ENCODE results near the gene SCMH1.

The SCMH1 gene

GRCh38 chr1:41277371-41277975 is 35.4 kb upstream of the SCMH1 start:
- Histone ChIP-seq H2BK5ac (ENCODE audit: low read length) (no peak overlapping the region), H3K79me2 (ENCODE audit: control insufficient read depth, insufficient read depth, low read length) (no peaks in the 10 kb centered on the region), H3K27me3 (ENCODE audit: insufficient read depth, low read length, poor library complexity) (no peaks in the 10 kb centered on the region), H3K18ac (ENCODE audit: low read length) (no peak overlapping the region), H4K5ac (ENCODE audit: low read length) (no peak overlapping the region), H3K36me3 (ENCODE audit: control insufficient read depth, insufficient read depth, low read length) (no peaks in the 10 kb centered on the region), H3K9ac (ENCODE audit: low read length) (no peak overlapping the region), H3K56ac (ENCODE audit: low read length) (no peak overlapping the region), H3K4me3 (ENCODE audit: low read length) (no peak overlapping the region), H3K4ac (ENCODE audit: low read depth, low read length) (no peak overlapping the region), H3K4me1 (ENCODE audit: control insufficient read depth, low read depth, low read length) (no peaks in the 10 kb centered on the region), H4K8ac (ENCODE audit: low read depth, low read length) (no peak overlapping the region), H2BK120ac (ENCODE audit: low read depth, low read length) (no peak overlapping the region), H2BK15ac (replicated peaks; ENCODE audit: low read depth) (no peak overlapping the region), H3K4me2 (ENCODE audit: low read length) (no peak overlapping the region), H3K23ac (ENCODE audit: low read length) (no peak overlapping the region), H3K79me1 (ENCODE audit: low read length) (no peaks in the 10 kb centered on the region), H2AK5ac (ENCODE audit: low read length) (no peak overlapping the region), H3K27ac (ENCODE audit: low read depth, low read length) (no peak overlapping the region)
- DNase-seq, result no peak
- no CpG with 5 or more reads among the region's 12 CpGs for WGBS (ENCODE audit: extremely low coverage, insufficient coverage, low lambda C conversion rate)

DNA sequence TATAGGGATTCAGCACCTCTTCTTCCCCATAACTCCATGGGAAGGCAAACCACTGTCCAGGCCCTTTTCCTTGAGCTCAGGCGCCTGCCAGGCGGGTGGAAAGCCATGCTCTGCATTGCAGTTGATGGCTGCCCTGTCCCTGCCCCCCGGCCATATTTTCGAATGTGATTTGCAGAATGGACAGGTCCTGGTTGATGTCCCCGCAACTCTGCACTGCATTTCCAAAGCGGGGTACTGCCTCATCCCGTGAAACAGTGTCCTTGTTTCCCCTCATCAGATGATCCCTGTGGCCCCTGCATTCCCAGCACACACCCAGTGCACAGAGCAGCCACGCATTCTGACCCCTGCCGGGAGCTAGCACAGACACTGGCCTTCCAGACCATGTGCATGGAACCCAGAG is 33.7 kb upstream of the SCMH1 start:
- no peak overlapping the region for H3K4ac ChIP-seq (ENCODE audit: low read depth, low read length)
- H3K56ac ChIP-seq (ENCODE audit: low read length), result no peak overlapping the region
- H3K79me2 ChIP-seq (ENCODE audit: control insufficient read depth, insufficient read depth, low read length), result no peaks in the 10 kb centered on the region
- WGBS (ENCODE audit: extremely low coverage, insufficient coverage, low lambda C conversion rate), result no CpG with 5 or more reads among the region's 9 CpGs
- no peaks in the 10 kb centered on the region for H3K79me1 ChIP-seq (ENCODE audit: low read length)
- H3K27me3 ChIP-seq (ENCODE audit: insufficient read depth, low read length, poor library complexity), result no peaks in the 10 kb centered on the region
- no peak overlapping the region for H2BK120ac ChIP-seq (ENCODE audit: low read depth, low read length)
- no peak overlapping the region for H3K18ac ChIP-seq (ENCODE audit: low read length)
- no peak overlapping the region for H2BK15ac ChIP-seq (replicated peaks; ENCODE audit: low read depth)
- no peak overlapping the region for H4K8ac ChIP-seq (ENCODE audit: low read depth, low read length)
- no peak overlapping the region for H2AK5ac ChIP-seq (ENCODE audit: low read length)
- no peak overlapping the region for H3K23ac ChIP-seq (ENCODE audit: low read length)
- H3K4me1 ChIP-seq (ENCODE audit: control insufficient read depth, low read depth, low read length), result no peaks in the 10 kb centered on the region
- no peak overlapping the region for H4K5ac ChIP-seq (ENCODE audit: low read length)
- H2BK5ac ChIP-seq (ENCODE audit: low read length), result no peak overlapping the region
- no peak for DNase-seq
- H3K4me2 ChIP-seq (ENCODE audit: low read length), result no peak overlapping the region
- H3K4me3 ChIP-seq (ENCODE audit: low read length), result no peak overlapping the region
- no peaks in the 10 kb centered on the region for H3K36me3 ChIP-seq (ENCODE audit: control insufficient read depth, insufficient read depth, low read length)
- H3K27ac ChIP-seq (ENCODE audit: low read depth, low read length), result no peak overlapping the region
- no peak overlapping the region for H3K9ac ChIP-seq (ENCODE audit: low read length)

GRCh38 chr1:41274752-41275545 is 32.8 kb upstream of the SCMH1 start:
- no peak overlapping the region for H3K18ac ChIP-seq (ENCODE audit: low read length)
- H3K27me3 ChIP-seq (ENCODE audit: insufficient read depth, low read length, poor library complexity), result no peaks in the 10 kb centered on the region
- no CpG with 5 or more reads among the region's 7 CpGs for WGBS (ENCODE audit: extremely low coverage, insufficient coverage, low lambda C conversion rate)
- no peaks in the 10 kb centered on the region for H3K4me1 ChIP-seq (ENCODE audit: control insufficient read depth, low read depth, low read length)
- DNase-seq, result no peak
- no peak overlapping the region for H3K4ac ChIP-seq (ENCODE audit: low read depth, low read length)
- no peak overlapping the region for H3K56ac ChIP-seq (ENCODE audit: low read length)
- H3K9ac ChIP-seq (ENCODE audit: low read length), result no peak overlapping the region
- no peak overlapping the region for H2AK5ac ChIP-seq (ENCODE audit: low read length)
- no peak overlapping the region for H4K8ac ChIP-seq (ENCODE audit: low read depth, low read length)
- no peak overlapping the region for H2BK120ac ChIP-seq (ENCODE audit: low read depth, low read length)
- no peak overlapping the region for H4K5ac ChIP-seq (ENCODE audit: low read length)
- H3K79me2 ChIP-seq (ENCODE audit: control insufficient read depth, insufficient read depth, low read length), result no peaks in the 10 kb centered on the region
- H3K4me2 ChIP-seq (ENCODE audit: low read length), result no peak overlapping the region
- H3K4me3 ChIP-seq (ENCODE audit: low read length), result no peak overlapping the region
- no peak overlapping the region for H3K27ac ChIP-seq (ENCODE audit: low read depth, low read length)
- no peak overlapping the region for H2BK15ac ChIP-seq (replicated peaks; ENCODE audit: low read depth)
- no peaks in the 10 kb centered on the region for H3K79me1 ChIP-seq (ENCODE audit: low read length)
- no peak overlapping the region for H3K23ac ChIP-seq (ENCODE audit: low read length)
- no peaks in the 10 kb centered on the region for H3K36me3 ChIP-seq (ENCODE audit: control insufficient read depth, insufficient read depth, low read length)
- no peak overlapping the region for H2BK5ac ChIP-seq (ENCODE audit: low read length)

DNA sequence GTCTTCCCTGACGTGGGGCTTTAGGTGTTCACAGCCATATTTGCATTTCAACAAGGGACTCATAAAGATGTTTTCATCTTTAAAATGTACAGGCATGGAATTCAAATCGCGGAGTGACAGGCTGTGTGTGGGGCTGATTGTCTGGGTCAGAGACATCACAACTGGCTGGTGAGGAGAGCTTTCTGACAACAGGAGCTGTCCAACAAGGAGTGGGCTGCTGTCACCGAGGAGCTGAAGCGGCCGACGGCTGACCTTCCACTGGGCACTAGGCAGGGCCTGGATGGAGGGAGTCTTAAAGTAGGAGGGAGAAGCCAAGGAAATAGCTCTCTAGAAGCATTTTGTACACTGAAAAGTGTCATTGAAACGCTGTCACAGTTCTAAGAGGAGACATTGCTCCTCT is 30.5 kb upstream of the SCMH1 start:
- no peak overlapping the region for H3K4me3 ChIP-seq (ENCODE audit: low read length)
- no CpG with 5 or more reads among the region's 8 CpGs for WGBS (ENCODE audit: extremely low coverage, insufficient coverage, low lambda C conversion rate)
- H3K9ac ChIP-seq (ENCODE audit: low read length), result no peak overlapping the region
- H2AK5ac ChIP-seq (ENCODE audit: low read length), result no peak overlapping the region
- no peak overlapping the region for H2BK15ac ChIP-seq (replicated peaks; ENCODE audit: low read depth)
- H3K27ac ChIP-seq (ENCODE audit: low read depth, low read length), result no peak overlapping the region
- H3K23ac ChIP-seq (ENCODE audit: low read length), result no peak overlapping the region
- H4K8ac ChIP-seq (ENCODE audit: low read depth, low read length), result no peak overlapping the region
- no peaks in the 10 kb centered on the region for H3K79me1 ChIP-seq (ENCODE audit: low read length)
- no peaks in the 10 kb centered on the region for H3K4me1 ChIP-seq (ENCODE audit: control insufficient read depth, low read depth, low read length)
- H4K5ac ChIP-seq (ENCODE audit: low read length), result no peak overlapping the region
- no peak for DNase-seq
- no peaks in the 10 kb centered on the region for H3K36me3 ChIP-seq (ENCODE audit: control insufficient read depth, insufficient read depth, low read length)
- no peaks in the 10 kb centered on the region for H3K79me2 ChIP-seq (ENCODE audit: control insufficient read depth, insufficient read depth, low read length)
- H3K56ac ChIP-seq (ENCODE audit: low read length), result no peak overlapping the region
- H3K4me2 ChIP-seq (ENCODE audit: low read length), result no peak overlapping the region
- no peak overlapping the region for H3K4ac ChIP-seq (ENCODE audit: low read depth, low read length)
- H3K18ac ChIP-seq (ENCODE audit: low read length), result no peak overlapping the region
- H2BK5ac ChIP-seq (ENCODE audit: low read length), result no peak overlapping the region
- H2BK120ac ChIP-seq (ENCODE audit: low read depth, low read length), result no peak overlapping the region
- no peaks in the 10 kb centered on the region for H3K27me3 ChIP-seq (ENCODE audit: insufficient read depth, low read length, poor library complexity)

GRCh38 chr1:41268154-41268770 is 26.2 kb upstream of the SCMH1 start:
- Histone ChIP-seq H3K4me3 (ENCODE audit: low read length) (no peak overlapping the region), H3K4ac (ENCODE audit: low read depth, low read length) (no peak overlapping the region), H3K27ac (ENCODE audit: low read depth, low read length) (no peak overlapping the region), H3K18ac (ENCODE audit: low read length) (no peak overlapping the region), H3K27me3 (ENCODE audit: insufficient read depth, low read length, poor library complexity) (no peaks in the 10 kb centered on the region), H3K36me3 (ENCODE audit: control insufficient read depth, insufficient read depth, low read length) (no peaks in the 10 kb centered on the region), H3K79me1 (ENCODE audit: low read length) (no peaks in the 10 kb centered on the region), H3K4me2 (ENCODE audit: low read length) (no peak overlapping the region), H2BK120ac (ENCODE audit: low read depth, low read length) (no peak overlapping the region), H4K8ac (ENCODE audit: low read depth, low read length) (no peak overlapping the region), H4K5ac (ENCODE audit: low read length) (no peak overlapping the region), H2AK5ac (ENCODE audit: low read length) (no peak overlapping the region), H3K56ac (ENCODE audit: low read length) (no peak overlapping the region), H2BK5ac (ENCODE audit: low read length) (no peak overlapping the region), H3K9ac (ENCODE audit: low read length) (no peak overlapping the region), H3K79me2 (ENCODE audit: control insufficient read depth, insufficient read depth, low read length) (no peaks in the 10 kb centered on the region), H2BK15ac (replicated peaks; ENCODE audit: low read depth) (no peak overlapping the region), H3K4me1 (ENCODE audit: control insufficient read depth, low read depth, low read length) (no peaks in the 10 kb centered on the region), H3K23ac (ENCODE audit: low read length) (no peak overlapping the region)
- DNase-seq, result peak; percentile 73
- WGBS (ENCODE audit: extremely low coverage, insufficient coverage, low lambda C conversion rate), result no CpG with 5 or more reads among the region's 8 CpGs

All from mesendoderm (in vitro differentiated cells).